Panc1 (cell line): ENCODE data around the gene RWDD2A. TPM values are rescaled to one million over a fixed set of nuclear protein-coding genes. Genes with fewer than 3 reads are reported as not detected.

Experiments
- ATAC-seq: fragments of 200-7000 bp; cut with Tn5 transposase; 2 replicates; pipeline ENCODE4 v1.9.1; 2020; ENCODE audit warnings: mild to moderate bottlenecking, moderate library complexity
- BruUV-seq: library from RNA; stranded (reverse); fragments of 400-500 nt; replicated peaks from 2 replicates; lab custom pipeline; 2021; lab: Mats Ljungman, UMichigan
- CTCF ChIA-PET: fragments of 300-600 bp; sonication (Branson Sonifier 250); formaldehyde crosslinking; loops from one replicate; lab custom pipeline; 2022; ENCODE audit warnings: antibody characterized with exemption; lab: Charles Lee
- POLR2A ChIA-PET: fragments of 300-600 bp; sonication (Branson Sonifier 250); formaldehyde crosslinking; loops from one replicate; lab custom pipeline; 2022; ENCODE audit warnings: antibody characterized with exemption; lab: Charles Lee
- DNase-seq: peaks from one replicate; pipeline ENCODE4 v3.0.0-alpha.2; 2010; ENCODE audit warnings: low read depth, low spot score
- H3K27ac ChIP-seq: 2 replicates; pipeline ENCODE4 v1.5.1; 2011; ENCODE audit warnings: mild to moderate bottlenecking, low read length, inconsistent platforms
- H3K27me3 ChIP-seq: fragments of 200-500 bp; sonication (Bioruptor generic); 2 replicates; pipeline ENCODE4 v1.6.0; 2014; ENCODE audit warnings: low read length, inconsistent platforms; ENCODE audit not compliant: control insufficient read depth, insufficient read depth
- H3K36me3 ChIP-seq: fragments of 200-500 bp; sonication (Bioruptor generic); 2 replicates; pipeline ENCODE4 v1.5.1; 2014; ENCODE audit warnings: inconsistent platforms, mild to moderate bottlenecking, low read length, moderate library complexity; ENCODE audit not compliant: control insufficient read depth, insufficient read depth
- H3K4me1 ChIP-seq: 2 replicates; pipeline ENCODE4 v1.5.1; 2011; ENCODE audit warnings: inconsistent platforms, mild to moderate bottlenecking, low read length, moderate library complexity; ENCODE audit not compliant: control insufficient read depth, insufficient read depth
- H3K4me3 ChIP-seq, 2 experiments: 2 replicates each; pipeline ENCODE4 v1.5.1; 2011 to 2012; ENCODE audit warnings: low read depth in 2 of 2, low read length in 2 of 2, mild to moderate bottlenecking in 2 of 2, inconsistent platforms in 1 of 2, moderate library complexity in 1 of 2
- H3K9me3 ChIP-seq: fragments of 200-500 bp; sonication (Bioruptor generic); 2 replicates; pipeline ENCODE4 v1.5.1; 2014; ENCODE audit warnings: low read depth, mild to moderate bottlenecking, inconsistent platforms, low read length, moderate library complexity; ENCODE audit not compliant: control insufficient read depth, insufficient read depth
- CTCF ChIP-seq: fragments of 450-650 bp; IDR thresholded peaks from 2 replicates; pipeline ENCODE4 v1.5.1; 2017; ENCODE audit warnings: mild to moderate bottlenecking
- POLR2AphosphoS5 ChIP-seq: IDR thresholded peaks from 2 replicates; pipeline ENCODE4 v1.6.1; 2012; ENCODE audit warnings: mild to moderate bottlenecking, low read depth, low read length, moderate library complexity
- REST ChIP-seq, 2 experiments: IDR thresholded peaks; 2 replicates each; pipeline ENCODE4 v1.6.1; 2011 to 2012; ENCODE audit warnings: low read depth in 2 of 2, control low read depth in 1 of 2, low read length in 1 of 2, mild to moderate bottlenecking in 1 of 2, moderate library complexity in 1 of 2; ENCODE audit not compliant: insufficient read depth in 1 of 2
- SIN3A ChIP-seq: IDR thresholded peaks from 2 replicates; pipeline ENCODE4 v1.6.1; 2012; ENCODE audit warnings: low read depth, mild to moderate bottlenecking, low read length, moderate library complexity, borderline replicate concordance; ENCODE audit not compliant: insufficient read depth
- TCF7L2 ChIP-seq: IDR thresholded peaks from 2 replicates; pipeline ENCODE4 v1.6.1; 2011; ENCODE audit warnings: mild to moderate bottlenecking, low read depth, low read length, inconsistent platforms
- in situ Hi-C: cut with HindIII; loops from 2 replicates; pipeline ENCODE4 v1.10.0; 2016; ENCODE audit warnings: low sequenced_read_pairs, low pct_unique_long_range_greater_than_20kb
- intact Hi-C: fragments of 100-400 bp; cut with micrococcal nuclease; formaldehyde crosslinking; loops from one replicate; pipeline ENCODE4 v1.10.0; 2022; ENCODE audit not compliant: unreplicated experiment
- total RNA-seq: library from RNA; stranded (reverse); gene quantifications from one replicate; pipeline ENCODE4 v1.2.1, GENCODE V29; 2021; ENCODE audit not compliant: unreplicated experiment

Gene RWDD2A
- total RNA-seq, 1 experiment from 2014 or later: 3.4 TPM

- Histone ChIP-seq H3K27ac (no peak overlapping the region), H3K9me3 (no peaks in the 10 kb centered on the region), H3K4me1 (no peaks in the 10 kb centered on the region), H3K36me3 (no peaks in the 10 kb centered on the region), H3K4me3 (no peak overlapping the region), H3K27me3 (no peaks in the 10 kb centered on the region)
- POLR2A ChIA-PET: no interaction called here
- DNase-seq (no peak), ATAC-seq (no peak)
- CTCF ChIA-PET: no interaction called here
- BruUV-seq: no TSS peak
- no peak for TF ChIP-seq TCF7L2
- TF ChIP-seq CTCF: no peak
- no peak for TF ChIP-seq POLR2AphosphoS5
- TF ChIP-seq REST (IDR thresholded peaks at IDR 0.05; ENCODE audit: insufficient read depth in 1 of 2, low read depth in 2 of 2, low read length in 1 of 2): no peak
- no peak for TF ChIP-seq SIN3A
- intact Hi-C loops: no loop called here
- in situ Hi-C loops: no loop called here
Measured at GRCh38 chr6:83218646-83219045, 25.5 kb downstream of the RWDD2A start.

GRCh38 chr6:83220121-83220520 lies 27.0 kb downstream of the RWDD2A start:
- DNase-seq (no peak), ATAC-seq (no peak)
- H3K4me3 ChIP-seq: no peak overlapping the region
- H3K27ac ChIP-seq: no peak overlapping the region
- in situ Hi-C loops: no loop called here
- H3K9me3 ChIP-seq: no peaks in the 10 kb centered on the region
- POLR2A ChIA-PET: no interaction called here
- CTCF ChIA-PET: no interaction called here
- BruUV-seq: no TSS peak
- TF ChIP-seq CTCF (no peak), TCF7L2 (no peak), POLR2AphosphoS5 (no peak), SIN3A (no peak), REST (IDR thresholded peaks at IDR 0.05; ENCODE audit: insufficient read depth in 1 of 2, low read depth in 2 of 2, low read length in 1 of 2) (no peak)
- no peaks in the 10 kb centered on the region for H3K36me3 ChIP-seq
- H3K4me1 ChIP-seq: no peaks in the 10 kb centered on the region
- intact Hi-C loops: no loop called here
- H3K27me3 ChIP-seq: no peaks in the 10 kb centered on the region
